ENCODE data around the gene SLC44A3. TPM values are rescaled to one million over a fixed set of nuclear protein-coding genes. Genes with fewer than 3 reads are reported as not detected.

SLC44A3 gene
- polyA plus RNA-seq (2013, experiment 1 of 2) = 1.8 TPM
- polyA plus RNA-seq (2013, experiment 2 of 2) = 1.8 TPM

GRCh38 chr1:94819945-94820746 lies at the start of gene SLC44A3:
TSS of gene SLC44A3 (plus strand) at chr1:94820357. CDS start at chr1:94820452, 95 bp downstream.
- Histone ChIP-seq H3K4me1 (ENCODE audit: control insufficient read depth, insufficient read depth, low read length, poor library complexity, severe bottlenecking) (no peaks in the 10 kb centered on the region), H3K9me3 (ENCODE audit: control insufficient read depth, low read length) (no peaks in the 10 kb centered on the region), H3K4me3 (ENCODE audit: extremely low read depth, insufficient read depth, low read length, poor library complexity, severe bottlenecking) (peak within 1 kb of the TSS; percentile 48), H3K36me3 (ENCODE audit: control insufficient read depth, insufficient read depth, low read length) (no peaks in the 10 kb centered on the region), H3K27ac (ENCODE audit: low read depth, low read length, severe bottlenecking) (no peak within 1 kb of the TSS)
- WGBS, 2 experiments (ENCODE audit: insufficient coverage in 2 of 2) = 2 to 6% methylated on average over 33 to 51 of the region's 77 CpGs

GRCh38 chr1:94772230-94772641 lies 47.9 kb upstream of the SLC44A3 start:
- peaks cover 4% of the 10 kb centered on the region for H3K9me3 ChIP-seq (ENCODE audit: control insufficient read depth, low read length)
- no peak overlapping the region for H3K27ac ChIP-seq (ENCODE audit: low read depth, low read length, severe bottlenecking)
- no peak overlapping the region for H3K4me3 ChIP-seq (ENCODE audit: extremely low read depth, insufficient read depth, low read length, poor library complexity, severe bottlenecking)
- 91 to 97% methylated on average over 4 of the region's 5 CpGs for WGBS, 2 experiments (ENCODE audit: insufficient coverage in 2 of 2)
- peaks cover 17% of the 10 kb centered on the region for H3K4me1 ChIP-seq (ENCODE audit: control insufficient read depth, insufficient read depth, low read length, poor library complexity, severe bottlenecking)
- H3K36me3 ChIP-seq (ENCODE audit: control insufficient read depth, insufficient read depth, low read length) = no peaks in the 10 kb centered on the region

- H3K9me3 ChIP-seq (ENCODE audit: control insufficient read depth, low read length) = peaks cover 4% of the 10 kb centered on the region
- WGBS, 2 experiments (ENCODE audit: insufficient coverage in 2 of 2) = no CpG with 5 or more reads among the region's 3 CpGs
- no peak overlapping the region for H3K27ac ChIP-seq (ENCODE audit: low read depth, low read length, severe bottlenecking)
- no peak overlapping the region for H3K4me3 ChIP-seq (ENCODE audit: extremely low read depth, insufficient read depth, low read length, poor library complexity, severe bottlenecking)
- H3K36me3 ChIP-seq (ENCODE audit: control insufficient read depth, insufficient read depth, low read length) = no peaks in the 10 kb centered on the region
- peaks cover 17% of the 10 kb centered on the region for H3K4me1 ChIP-seq (ENCODE audit: control insufficient read depth, insufficient read depth, low read length, poor library complexity, severe bottlenecking)
Observed at GRCh38 chr1:94772845-94773244, 47.3 kb upstream of the SLC44A3 start.

GRCh38 chr1:94773296-94773809 lies 46.8 kb upstream of the SLC44A3 start:
- H3K4me3 ChIP-seq (ENCODE audit: extremely low read depth, insufficient read depth, low read length, poor library complexity, severe bottlenecking) = no peak overlapping the region
- WGBS, 2 experiments (ENCODE audit: insufficient coverage in 2 of 2) = 76 to 84% methylated on average over 6 of the region's 6 CpGs
- peaks cover 18% of the 10 kb centered on the region for H3K4me1 ChIP-seq (ENCODE audit: control insufficient read depth, insufficient read depth, low read length, poor library complexity, severe bottlenecking)
- H3K9me3 ChIP-seq (ENCODE audit: control insufficient read depth, low read length) = peaks cover 4% of the 10 kb centered on the region
- H3K27ac ChIP-seq (ENCODE audit: low read depth, low read length, severe bottlenecking) = peak overlapping the region; percentile 37
- H3K36me3 ChIP-seq (ENCODE audit: control insufficient read depth, insufficient read depth, low read length) = no peaks in the 10 kb centered on the region

- peak overlapping the region; percentile 37 for H3K27ac ChIP-seq (ENCODE audit: low read depth, low read length, severe bottlenecking)
- peaks cover 20% of the 10 kb centered on the region for H3K4me1 ChIP-seq (ENCODE audit: control insufficient read depth, insufficient read depth, low read length, poor library complexity, severe bottlenecking)
- no peak overlapping the region for H3K4me3 ChIP-seq (ENCODE audit: extremely low read depth, insufficient read depth, low read length, poor library complexity, severe bottlenecking)
- peaks cover 4% of the 10 kb centered on the region for H3K9me3 ChIP-seq (ENCODE audit: control insufficient read depth, low read length)
- WGBS, 2 experiments (ENCODE audit: insufficient coverage in 2 of 2) = 81 to 85% methylated on average over 5 to 8 of the region's 8 CpGs
- no peaks in the 10 kb centered on the region for H3K36me3 ChIP-seq (ENCODE audit: control insufficient read depth, insufficient read depth, low read length)
Observed at GRCh38 chr1:94773931-94774422, 46.2 kb upstream of the SLC44A3 start.

GRCh38 chr1:94776474-94776873 lies 43.7 kb upstream of the SLC44A3 start:
- H3K4me1 ChIP-seq (ENCODE audit: control insufficient read depth, insufficient read depth, low read length, poor library complexity, severe bottlenecking) = peaks cover 25% of the 10 kb centered on the region
- no peak overlapping the region for H3K27ac ChIP-seq (ENCODE audit: low read depth, low read length, severe bottlenecking)
- WGBS, 2 experiments (ENCODE audit: insufficient coverage in 2 of 2) = 60 to 89% methylated on average over 1 of the region's 1 CpG
- peaks cover 4% of the 10 kb centered on the region for H3K9me3 ChIP-seq (ENCODE audit: control insufficient read depth, low read length)
- H3K4me3 ChIP-seq (ENCODE audit: extremely low read depth, insufficient read depth, low read length, poor library complexity, severe bottlenecking) = no peak overlapping the region
- no peaks in the 10 kb centered on the region for H3K36me3 ChIP-seq (ENCODE audit: control insufficient read depth, insufficient read depth, low read length)

- Histone ChIP-seq H3K4me3 (ENCODE audit: extremely low read depth, insufficient read depth, low read length, poor library complexity, severe bottlenecking) (no peak overlapping the region), H3K9me3 (ENCODE audit: control insufficient read depth, low read length) (peaks cover 4% of the 10 kb centered on the region), H3K36me3 (ENCODE audit: control insufficient read depth, insufficient read depth, low read length) (no peaks in the 10 kb centered on the region), H3K4me1 (ENCODE audit: control insufficient read depth, insufficient read depth, low read length, poor library complexity, severe bottlenecking) (peaks cover 25% of the 10 kb centered on the region), H3K27ac (ENCODE audit: low read depth, low read length, severe bottlenecking) (no peak overlapping the region)
Observed at GRCh38 chr1:94777281-94777680, 42.9 kb upstream of the SLC44A3 start.

- peaks cover 19% of the 10 kb centered on the region for H3K4me1 ChIP-seq (ENCODE audit: control insufficient read depth, insufficient read depth, low read length, poor library complexity, severe bottlenecking)
- no peak overlapping the region for H3K27ac ChIP-seq (ENCODE audit: low read depth, low read length, severe bottlenecking)
- H3K9me3 ChIP-seq (ENCODE audit: control insufficient read depth, low read length) = peaks cover 4% of the 10 kb centered on the region
- H3K36me3 ChIP-seq (ENCODE audit: control insufficient read depth, insufficient read depth, low read length) = no peaks in the 10 kb centered on the region
- H3K4me3 ChIP-seq (ENCODE audit: extremely low read depth, insufficient read depth, low read length, poor library complexity, severe bottlenecking) = no peak overlapping the region
Observed at GRCh38 chr1:94778808-94779207, 41.3 kb upstream of the SLC44A3 start.

- WGBS, 2 experiments (ENCODE audit: insufficient coverage in 2 of 2) = 79 to 97% methylated on average over 8 to 10 of the region's 12 CpGs
- Histone ChIP-seq H3K9me3 (ENCODE audit: control insufficient read depth, low read length) (no peaks in the 10 kb centered on the region), H3K4me1 (ENCODE audit: control insufficient read depth, insufficient read depth, low read length, poor library complexity, severe bottlenecking) (peaks cover 11% of the 10 kb centered on the region), H3K4me3 (ENCODE audit: extremely low read depth, insufficient read depth, low read length, poor library complexity, severe bottlenecking) (no peak overlapping the region), H3K27ac (ENCODE audit: low read depth, low read length, severe bottlenecking) (no peak overlapping the region), H3K36me3 (ENCODE audit: control insufficient read depth, insufficient read depth, low read length) (no peaks in the 10 kb centered on the region)
Observed at GRCh38 chr1:94783342-94784189, 36.6 kb upstream of the SLC44A3 start.

- Histone ChIP-seq H3K4me1 (ENCODE audit: control insufficient read depth, insufficient read depth, low read length, poor library complexity, severe bottlenecking) (peaks cover 9% of the 10 kb centered on the region), H3K27ac (ENCODE audit: low read depth, low read length, severe bottlenecking) (no peak overlapping the region), H3K9me3 (ENCODE audit: control insufficient read depth, low read length) (no peaks in the 10 kb centered on the region), H3K36me3 (ENCODE audit: control insufficient read depth, insufficient read depth, low read length) (no peaks in the 10 kb centered on the region), H3K4me3 (ENCODE audit: extremely low read depth, insufficient read depth, low read length, poor library complexity, severe bottlenecking) (no peak overlapping the region)
- WGBS, 2 experiments (ENCODE audit: insufficient coverage in 2 of 2) = 97% methylated on average over 4 to 5 of the region's 7 CpGs
Observed at GRCh38 chr1:94784190-94784515, 36.0 kb upstream of the SLC44A3 start.

Measured in mesodermal cell (in vitro differentiated cells).